Natural killer cell treated with Interleukin-12 subunit alpha and Interleukin-12 subunit beta and Interleukin-15 and Interleukin-18, amount 100 ng/mL, for 72 hours (primary cell): ENCODE data around the gene MGMT. TPM values are rescaled to one million over a fixed set of nuclear protein-coding genes. Genes with fewer than 3 reads are reported as not detected.
A peak's percentile ranks its signal among the peaks of the same experiment; 100 is the strongest.

Experiments used
- ATAC-seq, 2 donors: fragments of 150-1000 bp; cut with Tn5 transposase in 1 of 2; sonication (Bioruptor Pico), chemical (Tn5 transposase) in 1 of 2; 2 replicates each; pipeline ENCODE4 v1.10.0; 2021
- DNase-seq: peaks from one replicate; pipeline ENCODE4 v3.0.0; 2022; ENCODE audit warnings: low spot score
- H3K27ac Mint-ChIP-seq, 2 donors: 1 replicate in 1 of 2; 2 replicates in 1 of 2; pipeline ENCODE4 v1.8.0; 2022; ENCODE audit warnings: mixed read lengths in 2 of 2, mild to moderate bottlenecking in 1 of 2, moderate library complexity in 1 of 2
- H3K27me3 Mint-ChIP-seq, 2 donors: 1 replicate in 1 of 2; 2 replicates in 1 of 2; pipeline ENCODE4 v1.8.0; 2022; ENCODE audit warnings: mixed read lengths in 2 of 2
- H3K36me3 Mint-ChIP-seq: one replicate; pipeline ENCODE4 v1.8.0; 2022; ENCODE audit warnings: mixed read lengths
- H3K4me1 Mint-ChIP-seq, 2 donors: 1 replicate in 1 of 2; 2 replicates in 1 of 2; pipeline ENCODE4 v1.8.0; 2022; ENCODE audit warnings: low read depth in 2 of 2, mixed read lengths in 2 of 2, mild to moderate bottlenecking in 1 of 2
- H3K4me3 Mint-ChIP-seq: one replicate; pipeline ENCODE4 v1.8.0; 2022; ENCODE audit warnings: mixed read lengths
- H3K9me3 Mint-ChIP-seq: 2 replicates; pipeline ENCODE4 v1.8.0; 2022; ENCODE audit warnings: mixed read lengths
- total RNA-seq, 2 donors: library from RNA; stranded (reverse); gene quantifications; one replicate each; pipeline ENCODE4 v1.2.3, GENCODE V29; 2022

The MGMT gene
- total RNA-seq, 2 donors from 2014 or later: 14.3 to 23.6 TPM

- H3K9me3 Mint-ChIP-seq: no peaks in the 10 kb centered on the region
- ATAC-seq (no peak), DNase-seq (no peak)
- H3K4me1 Mint-ChIP-seq: peaks cover 0 to 9% of the 10 kb centered on the region in 2 donors
- no peak overlapping the region for H3K4me3 Mint-ChIP-seq
- H3K27me3 Mint-ChIP-seq: no peaks in the 10 kb centered on the region
- no peak overlapping the region for H3K27ac Mint-ChIP-seq
- H3K36me3 Mint-ChIP-seq: no peaks in the 10 kb centered on the region
Observed at GRCh38 chr10:129759214-129760002, 292.4 kb downstream of the MGMT start.

DNA sequence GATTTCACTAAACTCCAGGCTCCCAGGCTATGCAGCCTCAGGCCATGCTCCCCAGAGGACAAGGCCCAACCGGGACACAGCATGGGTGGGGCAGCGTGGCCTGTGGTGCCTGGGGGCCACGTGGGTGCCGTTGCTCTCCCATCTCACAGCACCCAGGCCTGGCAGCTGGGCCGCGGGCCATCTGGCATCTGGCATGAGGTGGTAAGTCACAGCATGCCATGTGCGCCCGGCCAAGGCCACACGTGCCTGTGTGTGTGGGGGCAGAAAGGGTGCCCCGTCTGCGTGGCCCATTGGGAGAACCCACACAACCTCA lies 292.9 kb downstream of the MGMT start:
- Mint-ChIP-seq H3K36me3 (no peaks in the 10 kb centered on the region), H3K9me3 (no peaks in the 10 kb centered on the region), H3K4me3 (no peak overlapping the region), H3K27me3 (no peaks in the 10 kb centered on the region), H3K27ac (no peak overlapping the region), H3K4me1 (peaks cover 0 to 9% of the 10 kb centered on the region in 2 donors)
- ATAC-seq: peak in 1 of 2 donors; percentile 34
- DNase-seq: no peak

DNA sequence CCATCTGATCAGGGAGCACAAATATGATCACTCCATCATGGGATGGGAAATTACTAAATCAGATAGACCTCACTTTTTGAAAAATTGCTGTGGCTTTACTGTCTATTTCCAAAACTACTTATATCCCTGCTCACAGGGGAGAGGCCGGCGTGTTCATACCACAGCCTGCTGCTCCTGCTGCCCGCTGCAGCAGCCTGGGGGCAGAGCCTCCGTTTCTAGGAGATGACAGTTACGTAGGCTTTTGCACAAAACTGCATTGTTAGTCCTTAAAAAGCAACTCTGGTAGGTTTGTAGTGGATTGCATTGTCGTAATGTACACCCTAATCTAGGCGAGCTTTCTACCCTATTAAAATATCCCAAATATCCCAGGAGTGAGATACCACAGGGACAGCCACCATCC lies 293.4 kb downstream of the MGMT start:
- Mint-ChIP-seq H3K27ac (no peak overlapping the region), H3K9me3 (no peaks in the 10 kb centered on the region), H3K4me3 (no peak overlapping the region), H3K4me1 (peaks cover 0 to 9% of the 10 kb centered on the region in 2 donors), H3K27me3 (no peaks in the 10 kb centered on the region), H3K36me3 (no peaks in the 10 kb centered on the region)
- DNase-seq (no peak), ATAC-seq (no peak)

- Mint-ChIP-seq H3K4me1 (peaks cover 0 to 6% of the 10 kb centered on the region in 2 donors), H3K27ac (no peak overlapping the region), H3K36me3 (no peaks in the 10 kb centered on the region), H3K4me3 (no peak overlapping the region), H3K27me3 (no peaks in the 10 kb centered on the region), H3K9me3 (no peaks in the 10 kb centered on the region)
- DNase-seq: no peak
- ATAC-seq: no peak
Observed at GRCh38 chr10:129761197-129761972, 294.3 kb downstream of the MGMT start.

DNA sequence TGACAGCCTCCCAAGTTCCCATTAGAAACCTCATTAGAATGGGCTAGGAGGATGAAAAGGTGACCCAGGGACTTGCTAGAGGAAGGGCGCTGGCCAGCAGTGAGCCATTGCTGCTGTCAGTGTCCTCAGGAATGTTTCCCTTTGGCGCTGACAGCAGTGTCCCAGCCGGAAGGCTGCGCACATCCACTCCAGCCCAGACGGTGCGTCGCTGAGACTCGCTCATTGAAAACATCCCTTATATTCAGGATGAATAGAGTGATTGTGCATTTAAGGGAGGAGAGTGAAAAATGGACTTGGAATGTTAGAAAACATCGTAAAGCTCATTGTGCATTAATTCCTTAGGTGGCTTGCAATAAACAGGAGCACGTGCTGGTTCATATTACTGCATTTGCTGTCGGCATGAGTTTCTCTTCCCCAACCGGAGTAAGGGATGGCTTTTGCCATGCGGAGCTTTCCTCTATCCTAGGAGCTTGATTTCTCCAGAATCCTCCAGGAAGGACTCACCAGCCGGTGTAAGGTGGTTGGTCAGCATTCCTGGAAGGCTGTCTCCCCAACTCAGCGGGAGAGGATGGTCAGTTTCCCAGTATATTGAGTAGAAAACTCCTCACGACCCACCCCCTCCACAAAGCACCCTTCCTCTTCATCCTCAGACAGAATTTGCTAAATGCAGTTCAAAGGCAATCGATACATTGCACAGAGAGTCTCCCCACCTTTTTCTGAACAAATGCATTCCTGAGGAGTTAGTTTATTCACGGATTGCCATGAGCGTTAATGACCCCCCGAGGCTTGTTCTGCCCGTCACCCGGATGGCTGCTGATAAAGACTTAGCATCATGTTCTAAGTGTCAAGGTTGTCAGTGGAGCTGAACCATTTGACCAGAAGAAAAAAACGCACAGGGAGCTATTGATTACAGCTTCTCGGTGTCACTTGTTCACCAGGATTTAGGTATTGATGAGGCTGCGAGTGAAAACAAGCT lies 295.2 kb downstream of the MGMT start:
- no peak for ATAC-seq
- Mint-ChIP-seq H3K9me3 (no peaks in the 10 kb centered on the region), H3K4me1 (peaks cover 0 to 5% of the 10 kb centered on the region in 2 donors), H3K27me3 (no peaks in the 10 kb centered on the region), H3K27ac (no peak overlapping the region), H3K36me3 (no peaks in the 10 kb centered on the region), H3K4me3 (no peak overlapping the region)
- no peak for DNase-seq

DNA sequence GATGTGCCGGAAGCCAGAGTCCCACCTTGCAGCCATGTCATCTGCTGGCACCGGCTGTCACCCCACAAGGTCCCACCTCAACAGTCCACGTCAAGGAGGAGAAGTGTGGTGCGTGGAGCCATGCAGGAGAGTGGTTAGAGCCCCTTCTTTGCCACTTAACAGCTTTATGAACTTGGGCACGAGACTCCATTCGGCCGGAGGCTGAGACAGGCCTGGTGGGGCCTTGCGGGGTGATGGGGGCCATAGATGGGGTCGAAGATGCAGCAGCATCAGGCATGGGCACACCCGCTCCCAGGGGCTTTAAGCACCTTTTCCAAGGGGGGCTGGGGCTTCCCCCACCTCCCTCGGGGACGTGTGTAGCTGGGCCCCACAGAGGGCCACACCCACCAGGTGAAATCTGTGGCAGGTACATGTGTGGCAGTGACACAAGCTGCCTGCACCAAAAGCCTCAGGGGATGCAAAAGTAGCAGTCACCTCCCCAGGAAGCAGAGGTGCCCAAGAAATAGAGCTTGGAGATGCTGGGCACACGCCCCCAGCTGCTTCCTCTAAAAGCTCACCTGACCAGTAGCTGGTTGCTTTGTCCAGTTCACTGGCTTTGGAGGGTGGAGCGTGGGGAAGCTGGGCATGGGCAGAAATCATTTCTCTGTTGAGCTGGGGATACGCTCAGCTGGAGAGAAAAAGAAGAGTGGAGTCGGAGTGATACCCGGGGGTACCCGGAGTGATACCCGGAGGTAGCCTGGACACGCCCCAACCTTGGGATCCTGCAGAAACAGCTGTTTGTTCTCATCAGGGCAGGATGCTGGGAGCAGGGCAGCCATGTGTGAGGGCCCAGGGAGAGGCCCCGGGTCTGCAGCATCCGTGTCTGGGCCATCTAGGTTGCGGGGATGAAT lies 297.2 kb downstream of the MGMT start:
- no peaks in the 10 kb centered on the region for H3K27me3 Mint-ChIP-seq
- no peaks in the 10 kb centered on the region for H3K36me3 Mint-ChIP-seq
- H3K9me3 Mint-ChIP-seq: no peaks in the 10 kb centered on the region
- no peak for DNase-seq
- no peak overlapping the region for H3K27ac Mint-ChIP-seq
- H3K4me1 Mint-ChIP-seq: no peaks in the 10 kb centered on the region
- no peak for ATAC-seq
- H3K4me3 Mint-ChIP-seq: no peak overlapping the region

DNA sequence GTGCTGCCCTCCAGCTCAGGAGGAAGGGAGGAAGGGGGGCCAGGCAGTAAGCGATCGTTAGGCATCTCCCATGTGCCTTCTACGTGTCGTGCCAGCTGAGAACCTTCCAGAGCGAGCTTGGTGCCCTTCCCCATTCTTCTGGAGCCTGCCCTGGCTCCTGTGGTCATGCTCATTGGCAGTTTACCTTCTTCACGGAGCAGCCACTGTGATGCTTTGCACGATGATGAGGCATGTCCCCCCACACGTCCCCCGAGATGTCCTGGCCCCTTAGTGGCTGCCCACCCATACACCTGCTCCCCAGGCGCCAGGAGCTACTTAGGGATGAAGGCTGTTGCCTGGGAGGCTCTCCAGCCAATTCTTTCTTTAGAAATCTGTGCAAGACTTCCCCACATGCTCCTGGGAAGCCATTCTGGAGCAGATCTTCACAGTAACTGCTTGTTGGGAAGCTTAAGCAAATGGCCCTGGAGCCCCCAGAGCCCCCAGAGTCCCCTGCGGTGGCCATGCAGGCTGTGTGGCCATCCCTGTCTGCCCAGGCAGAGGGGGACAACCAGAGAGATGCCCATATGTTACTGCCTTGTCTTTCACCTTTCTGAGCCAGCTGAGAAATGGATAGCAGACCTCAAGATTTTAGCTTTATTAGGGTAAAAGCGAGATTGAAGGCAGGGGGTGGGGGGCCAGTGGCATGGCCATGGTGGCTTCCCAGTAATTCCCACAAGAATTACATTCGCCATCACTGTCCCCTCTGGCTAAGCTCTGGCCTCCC lies 298.0 kb downstream of the MGMT start:
- no peak for ATAC-seq

GRCh38 chr10:129765664-129766550 lies 298.9 kb downstream of the MGMT start:
- Mint-ChIP-seq H3K36me3 (no peaks in the 10 kb centered on the region), H3K9me3 (no peaks in the 10 kb centered on the region), H3K4me1 (no peaks in the 10 kb centered on the region), H3K27ac (no peak overlapping the region), H3K27me3 (no peaks in the 10 kb centered on the region), H3K4me3 (no peak overlapping the region)
- DNase-seq (no peak), ATAC-seq (no peak)

More for the DNA sequence above, 298.0 kb downstream of the MGMT start:
- H3K36me3 Mint-ChIP-seq: no peaks in the 10 kb centered on the region
- no peak for DNase-seq
- H3K27ac Mint-ChIP-seq: no peak overlapping the region
- H3K27me3 Mint-ChIP-seq: no peaks in the 10 kb centered on the region
- H3K9me3 Mint-ChIP-seq: no peaks in the 10 kb centered on the region
- H3K4me3 Mint-ChIP-seq: no peak overlapping the region
- no peaks in the 10 kb centered on the region for H3K4me1 Mint-ChIP-seq

GRCh38 chr10:129766611-129767550 lies 299.8 kb downstream of the MGMT start:
- DNase-seq (no peak), ATAC-seq (peak in 1 of 2 donors; percentile 13)
- H3K27me3 Mint-ChIP-seq: no peaks in the 10 kb centered on the region
- H3K27ac Mint-ChIP-seq: no peak overlapping the region
- H3K9me3 Mint-ChIP-seq: no peaks in the 10 kb centered on the region
- no peaks in the 10 kb centered on the region for H3K36me3 Mint-ChIP-seq
- no peaks in the 10 kb centered on the region for H3K4me1 Mint-ChIP-seq
- no peak overlapping the region for H3K4me3 Mint-ChIP-seq

- Mint-ChIP-seq H3K27ac (no peak overlapping the region), H3K4me3 (no peak overlapping the region), H3K27me3 (no peaks in the 10 kb centered on the region), H3K36me3 (no peaks in the 10 kb centered on the region), H3K4me1 (no peaks in the 10 kb centered on the region), H3K9me3 (no peaks in the 10 kb centered on the region)
- ATAC-seq (no peak), DNase-seq (no peak)
Observed at GRCh38 chr10:129767751-129768150, 300.7 kb downstream of the MGMT start.
